CD4-positive, alpha-beta T cell (primary cell): ENCODE measurements around the gene TEX12. TPM values are rescaled to one million over a fixed set of nuclear protein-coding genes. Genes with fewer than 3 reads are reported as not detected.

Experiments
- ATAC-seq: fragments of 200-7000 bp; cut with Tn5 transposase; one replicate; pipeline ENCODE4 v1.10.0; 2022; ENCODE audit warnings: mild to moderate bottlenecking; ENCODE audit not compliant: poor library complexity
- CTCF ChIA-PET: fragments of 350-600 bp; sonication (Branson Sonifier 250); formaldehyde crosslinking; loops from one replicate; lab custom pipeline; 2021; ENCODE audit warnings: antibody characterized with exemption, inconsistent platforms; lab: Charles Lee
- POLR2A ChIA-PET: fragments of 350-600 bp; sonication (Branson Sonifier 250); formaldehyde crosslinking; loops from one replicate; lab custom pipeline; 2021; ENCODE audit warnings: antibody characterized with exemption, inconsistent platforms; lab: Charles Lee
- DNase-seq, 14 experiments: peaks; one replicate each; pipeline ENCODE4 v3.0.0-alpha.2; 2013 to 2020; ENCODE audit warnings: mixed read lengths in 2 of 14
- H3K27ac ChIP-seq, 2 donors: one replicate each; pipeline versions ENCODE4 v1.5.1 to v1.7.0; 2013; ENCODE audit warnings: low read length in 2 of 2, low read depth in 1 of 2, mild to moderate bottlenecking in 1 of 2
- H3K27me3 ChIP-seq, 2 experiments: 1 replicate in 1 of 2; 2 replicates in 1 of 2; pipeline versions ENCODE4 v1.6.1 to v1.7.0; 2013; ENCODE audit warnings: low read length in 2 of 2, control low read depth in 1 of 2, mild to moderate bottlenecking in 1 of 2, moderate library complexity in 1 of 2; ENCODE audit not compliant: insufficient read depth in 2 of 2, control insufficient read depth in 1 of 2
- H3K36me3 ChIP-seq: one replicate; pipeline ENCODE4 v1.6.1; 2013; ENCODE audit warnings: low read length, control low read depth; ENCODE audit not compliant: insufficient read depth
- H3K4me1 ChIP-seq: one replicate; pipeline ENCODE4 v1.6.1; 2013; ENCODE audit warnings: low read length, control low read depth; ENCODE audit not compliant: insufficient read depth
- H3K4me3 ChIP-seq: one replicate; pipeline ENCODE4 v1.5.1; 2013; ENCODE audit warnings: mild to moderate bottlenecking, low read length, moderate library complexity
- H3K9me3 ChIP-seq, 2 experiments: 1 replicate in 1 of 2; 2 replicates in 1 of 2; pipeline versions ENCODE4 v1.6.1 to v1.7.0; 2013; ENCODE audit warnings: low read length in 2 of 2, mild to moderate bottlenecking in 2 of 2, control low read depth in 1 of 2, moderate library complexity in 1 of 2; ENCODE audit not compliant: control insufficient read depth in 1 of 2, insufficient read depth in 1 of 2
- H3K27ac Mint-ChIP-seq: one replicate; pipeline ENCODE4 v1.8.0; 2020; ENCODE audit warnings: mixed read lengths
- H3K27me3 Mint-ChIP-seq: one replicate; pipeline ENCODE4 v1.8.0; 2021; ENCODE audit warnings: mixed read lengths
- H3K36me3 Mint-ChIP-seq: one replicate; pipeline ENCODE4 v1.8.0; 2021; ENCODE audit warnings: low read depth, mixed read lengths
- H3K4me1 Mint-ChIP-seq: one replicate; pipeline ENCODE4 v1.8.0; 2021; ENCODE audit warnings: low read depth, mixed read lengths
- H3K4me3 Mint-ChIP-seq: one replicate; pipeline ENCODE4 v1.8.0; 2020; ENCODE audit warnings: mild to moderate bottlenecking, mixed read lengths
- H3K9me3 Mint-ChIP-seq: one replicate; pipeline ENCODE4 v1.8.0; 2020; ENCODE audit warnings: mixed read lengths
- CTCF ChIP-seq: fragments of 200-600 bp; IDR thresholded peaks from one replicate; pipeline ENCODE4 v1.8.0; 2022; ENCODE audit warnings: antibody characterized with exemption, mild to moderate bottlenecking
- intact Hi-C, 2 experiments: fragments of 100-400 bp; cut with DNase I in 1 of 2; cut with micrococcal nuclease in 1 of 2; formaldehyde crosslinking; loops; one replicate each; pipeline versions ENCODE4 v1.15.1 to v1.9.0; 2023 to 2025; cut with DNase I, micrococcal nuclease
- total RNA-seq, 174 experiments: library from RNA in 2 of 174; stranded (reverse) in 2 of 174; gene quantifications; one replicate each; pipeline ENCODE4 v1.2.3 and lab custom pipeline; 2021 to 2026

The TEX12 gene
- total RNA-seq, 2 experiments from 2014 or later: 0.39 to 0.82 TPM

DNA sequence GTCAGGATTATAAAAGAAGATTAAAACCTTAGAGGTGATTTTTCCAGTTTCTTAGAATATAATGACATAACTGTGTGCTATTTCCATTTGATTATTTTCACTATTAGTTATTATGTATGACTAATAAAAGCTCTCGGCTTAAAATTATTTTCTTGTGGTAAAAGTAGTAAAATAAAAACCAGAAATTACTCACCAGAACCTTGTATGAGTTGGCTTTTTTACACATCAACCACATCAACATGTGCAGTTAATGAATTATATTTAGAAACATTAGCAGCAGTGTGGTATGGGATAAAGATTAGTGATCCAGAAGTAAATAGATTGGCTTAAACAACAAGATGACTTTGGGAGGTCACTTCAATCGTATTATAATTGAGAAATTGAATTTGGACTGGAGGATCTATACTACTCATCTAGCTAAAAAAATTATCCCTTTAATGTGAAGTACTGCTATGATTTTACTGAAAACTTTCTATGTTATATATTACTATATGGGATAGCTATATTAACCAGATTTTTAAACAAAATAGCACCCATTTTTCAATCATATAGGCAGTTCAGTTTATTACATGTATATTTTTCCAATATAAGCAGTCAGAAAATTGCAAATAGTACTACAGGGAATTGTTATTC, 5.3 kb downstream of the TEX12 start:
- ChIA-PET POLR2A (no interaction called here), CTCF (interaction anchor here (0.6 kb wide), 1 partner anchor 19 kb away, joined by 3 read pairs; no protein-coding TSS in a partner anchor)

DNA sequence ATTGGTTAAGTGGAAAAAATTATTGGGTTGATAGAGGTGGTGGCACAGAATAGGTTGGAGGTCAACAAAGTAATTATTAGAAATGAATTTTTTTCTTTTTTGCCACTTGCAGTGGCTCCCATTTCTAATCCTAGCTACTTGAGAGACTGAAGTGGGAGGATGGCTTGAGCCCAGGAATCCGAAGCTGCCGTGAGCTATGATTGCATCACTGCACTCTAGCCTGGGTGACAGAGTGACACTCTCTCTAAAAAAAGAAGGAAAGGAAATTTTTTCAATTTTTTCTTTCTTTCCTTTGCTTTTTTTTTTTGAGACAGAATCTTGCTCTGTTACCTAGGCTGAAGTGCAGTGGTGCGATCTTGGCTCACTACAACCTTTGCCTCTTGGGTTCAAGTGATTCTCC, 6.0 kb downstream of the TEX12 start:
- no peak overlapping the region for H3K27ac Mint-ChIP-seq
- H3K4me1 Mint-ChIP-seq: peaks cover 13% of the 10 kb centered on the region
- no peaks in the 10 kb centered on the region for H3K9me3 ChIP-seq
- no peaks in the 10 kb centered on the region for H3K36me3 Mint-ChIP-seq
- H3K4me1 ChIP-seq: peaks cover 3% of the 10 kb centered on the region
- no peaks in the 10 kb centered on the region for H3K36me3 ChIP-seq
- ATAC-seq (no peak), DNase-seq (no peak)
- CTCF ChIA-PET: no interaction called here
- TF ChIP-seq CTCF: no peak
- intact Hi-C loops: no loop called here
- H3K27me3 Mint-ChIP-seq: peaks cover 8% of the 10 kb centered on the region
- no peak overlapping the region for H3K4me3 Mint-ChIP-seq
- H3K27me3 ChIP-seq: peaks cover 0 to 3% of the 10 kb centered on the region in 2 experiments
- no peak overlapping the region for H3K4me3 ChIP-seq
- H3K9me3 Mint-ChIP-seq: no peaks in the 10 kb centered on the region
- no peak overlapping the region for H3K27ac ChIP-seq
- POLR2A ChIA-PET: no interaction called here

More for the DNA sequence above, 5.3 kb downstream of the TEX12 start:
- no peak for DNase-seq
- Mint-ChIP-seq H3K9me3 (no peaks in the 10 kb centered on the region), H3K27ac (no peak overlapping the region), H3K4me3 (no peak overlapping the region), H3K36me3 (no peaks in the 10 kb centered on the region), H3K27me3 (peaks cover 11% of the 10 kb centered on the region), H3K4me1 (peaks cover 13% of the 10 kb centered on the region)
- Histone ChIP-seq H3K27ac (no peak overlapping the region), H3K27me3 (peaks cover 0 to 3% of the 10 kb centered on the region in 2 experiments), H3K9me3 (no peaks in the 10 kb centered on the region), H3K4me3 (no peak overlapping the region), H3K4me1 (peaks cover 3% of the 10 kb centered on the region), H3K36me3 (no peaks in the 10 kb centered on the region)
- no peak for TF ChIP-seq CTCF
- intact Hi-C loops: no loop called here
- ATAC-seq: no peak

DNA sequence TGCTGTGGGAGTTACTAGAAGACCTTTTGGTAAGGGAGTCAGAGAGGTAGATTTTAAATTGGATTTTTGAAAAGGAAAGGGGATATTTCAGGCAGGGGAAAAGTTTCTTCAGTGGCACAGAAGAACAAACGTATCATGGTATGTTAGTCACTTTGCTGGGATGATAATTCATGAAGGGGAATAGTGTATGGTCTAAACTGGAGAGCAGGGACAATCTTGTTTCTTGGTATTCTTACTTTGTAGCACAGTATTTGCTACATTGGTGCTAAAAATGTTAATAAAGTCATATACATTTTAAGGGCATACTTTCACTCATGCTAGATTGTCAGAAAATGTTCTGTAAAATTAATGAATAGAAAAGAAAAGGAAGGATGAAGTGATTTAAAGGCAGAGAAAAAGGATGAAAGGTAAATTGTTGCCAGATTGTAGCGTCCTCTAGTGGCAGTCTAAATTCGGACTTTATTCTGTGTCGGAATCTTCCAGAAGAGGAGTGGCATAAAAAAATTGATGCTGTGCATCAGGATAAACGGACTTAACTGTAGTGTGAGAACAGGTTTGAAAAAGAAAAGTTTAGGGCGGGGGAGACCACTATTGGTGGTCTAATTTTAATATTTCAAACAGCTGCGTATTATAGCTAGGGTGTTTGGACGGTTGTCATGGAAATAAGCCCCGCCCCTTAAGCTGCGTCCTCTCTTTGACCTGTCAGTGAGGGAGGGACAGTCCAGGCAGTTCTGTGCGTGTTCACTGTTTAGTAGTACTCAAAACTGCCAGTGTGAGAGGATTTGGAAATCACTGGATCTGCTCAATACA, 7.8 kb downstream of the TEX12 start, which contains the start of gene BCO2:
Gene BCO2 (plus strand): TSS at position 724 of the 810 bp plus-strand sequence. CDS start 90 bp downstream, outside the sequence.
- Histone ChIP-seq H3K27ac (no peak within 1 kb of the TSS), H3K27me3 (peaks cover 0 to 3% of the 10 kb centered on the region in 2 experiments), H3K9me3 (no peaks in the 10 kb centered on the region), H3K4me1 (peaks cover 3% of the 10 kb centered on the region), H3K36me3 (no peaks in the 10 kb centered on the region), H3K4me3 (peak within 1 kb of the TSS; percentile 15)
- Mint-ChIP-seq H3K4me1 (peaks cover 13% of the 10 kb centered on the region), H3K9me3 (no peaks in the 10 kb centered on the region), H3K4me3 (no peak within 1 kb of the TSS), H3K27ac (no peak within 1 kb of the TSS), H3K27me3 (peaks cover 12% of the 10 kb centered on the region), H3K36me3 (no peaks in the 10 kb centered on the region)
- ATAC-seq (peak; percentile 29), DNase-seq (peak in 11 of 14 experiments; percentile 4 to 73 (median 9))
- CTCF ChIA-PET: no interaction called here
- POLR2A ChIA-PET: no interaction called here
- peak; percentile 40 for TF ChIP-seq CTCF
- intact Hi-C loops: no loop called here
